Spleen (tissue), 11 donors: ENCODE data around the gene MAB21L3. TPM values are rescaled to one million over a fixed set of nuclear protein-coding genes. Genes with fewer than 3 reads are reported as not detected.

Experiments used
- DNase-seq: peaks from one replicate; pipeline ENCODE4 v3.0.0-alpha.2; 2020
- H3K27ac ChIP-seq, 8 donors: fragments of 200-600 bp; sonication (generic) in 7 of 8; 1 replicate in 4 of 8; 2 replicates in 4 of 8; pipeline versions ENCODE4 v1.5.0 to v1.8.0; 2016 to 2021; ENCODE audit warnings: inconsistent platforms in 4 of 8, mild to moderate bottlenecking in 4 of 8, moderate library complexity in 1 of 8
- H3K27me3 ChIP-seq, 7 donors: fragments of 200-600 bp; sonication (generic) in 6 of 7; replicated peaks in 1 of 7; 1 replicate in 4 of 7; 2 replicates in 3 of 7; pipeline versions ENCODE4 v1.5.0 to v1.8.0; 2016 to 2021; ENCODE audit warnings: inconsistent platforms in 3 of 7, mild to moderate bottlenecking in 1 of 7
- H3K36me3 ChIP-seq, 6 donors: fragments of 200-600 bp; sonication (generic) in 5 of 6; 1 replicate in 4 of 6; 2 replicates in 2 of 6; pipeline versions ENCODE4 v1.5.0 to v1.8.0; 2016 to 2021; ENCODE audit warnings: inconsistent platforms in 2 of 6
- H3K4me1 ChIP-seq, 6 donors: fragments of 200-600 bp; sonication (generic) in 5 of 6; 1 replicate in 3 of 6; 2 replicates in 3 of 6; pipeline versions ENCODE4 v1.5.0 to v1.8.0; 2016 to 2021; ENCODE audit warnings: inconsistent platforms in 3 of 6
- H3K4me3 ChIP-seq, 8 donors: fragments of 200-600 bp; sonication (generic) in 7 of 8; 1 replicate in 4 of 8; 2 replicates in 4 of 8; pipeline versions ENCODE4 v1.5.0 to v1.8.0; 2016 to 2021; ENCODE audit warnings: inconsistent platforms in 4 of 8, mild to moderate bottlenecking in 4 of 8, moderate library complexity in 2 of 8
- H3K9me3 ChIP-seq, 8 donors: fragments of 200-600 bp; sonication (generic) in 7 of 8; 1 replicate in 4 of 8; 2 replicates in 4 of 8; pipeline versions ENCODE4 v1.5.0 to v1.8.0; 2016 to 2021; ENCODE audit warnings: inconsistent platforms in 4 of 8
- CTCF ChIP-seq, 11 experiments: fragments of 200-600 bp in 7 of 11; fragments of 450-650 bp in 4 of 11; sonication (generic) in 4 of 11; IDR thresholded peaks in 8 of 11; conservative IDR thresholded peaks in 3 of 11; 1 replicate in 7 of 11; 2 replicates in 4 of 11; pipeline versions ENCODE4 v1.4.0 to v1.8.0; 2016 to 2021; ENCODE audit warnings: antibody characterized with exemption in 11 of 11, inconsistent platforms in 4 of 11, mild to moderate bottlenecking in 1 of 11
- POLR2A ChIP-seq, 3 donors: fragments of 450-650 bp; IDR thresholded peaks; one replicate each; pipeline ENCODE4 v1.5.1; 2017; ENCODE audit warnings: antibody characterized with exemption in 3 of 3, mild to moderate bottlenecking in 1 of 3
- POLR2AphosphoS5 ChIP-seq, 3 donors: sonication (generic); formaldehyde crosslinking; IDR thresholded peaks; one replicate each; pipeline ENCODE4 v1.5.1; 2017; ENCODE audit warnings: antibody characterized with exemption in 3 of 3
- WGBS, 5 donors: extraction: QIAGEN DNeasy Blood & Tissue Kit in 3 of 5; methylation state at CpG; one replicate each; pipeline versions ENCODE4 v1.1.5 to v1.1.7; 2013 to 2018; 5-methylcytosine and 5-hydroxymethylcytosine counted together
- intact Hi-C: fragments of 100-400 bp; cut with DNase I; formaldehyde crosslinking; loops from one replicate; pipeline ENCODE4 v1.15.0; 2023; ENCODE audit warnings: low total_unique reads
- polyA plus RNA-seq, 3 donors: library from polyadenylated mRNA; stranded (reverse); fragments of 200-250 nt; gene quantifications; one replicate each; pipeline ENCODE4 v1.2.1, GENCODE V29; 2013
- total RNA-seq, 7 donors: library from RNA; depleted of rRNA in 3 of 7; stranded (reverse); fragments of >200 nt in 3 of 7; fragmentation: NEBNext Ultra II Directional in 4 of 7; extraction: Animal tissue kit (Norgen Biotek cat#: 25700) in 4 of 7; gene quantifications; one replicate each; pipeline versions ENCODE4 v1.1.0 to v1.2.1, GENCODE V29; 2016 to 2021
- donor health status: healthy with polysubstance abuse.
- donor health status: DM: no; HTN: no; CAD: no; lungs with moderate emphysema.
- donor health status: DM: no; HTN: no; CAD: no.
- donor health status: Bipolar disorder and iron deficiency.
- donor health status: healthy.
- donor health status: DM: no; HTN: no; CAD: no.
- donor health status: DM: yes; HTN: yes; CAD: no.

The MAB21L3 gene
- total and polyA plus RNA-seq, 10 donors = 0.07 to 2.0 (median 0.89) TPM; not detected in 2

- Histone ChIP-seq H3K27ac (no peak overlapping the region), H3K9me3 (peaks cover 0 to 18% (median 7%) of the 10 kb centered on the region in 8 donors), H3K36me3 (no peaks in the 10 kb centered on the region), H3K4me3 (no peak overlapping the region), H3K27me3 (no peaks in the 10 kb centered on the region), H3K4me1 (peaks cover 0 to 4% (median 3%) of the 10 kb centered on the region in 6 donors)
- TF ChIP-seq CTCF (IDR thresholded peaks at IDR 0.05 in 8 of 11, conservative IDR thresholded peaks at IDR 0.05 in 3 of 11) (no peak), POLR2A (IDR thresholded peaks at IDR 0.05) (no peak), POLR2AphosphoS5 (IDR thresholded peaks at IDR 0.05) (no peak)
- intact Hi-C loops = loop anchor here (10.0 kb wide), 1 partner anchor 208 kb away; no protein-coding TSS in a partner anchor
- 84 to 99% (median 90%) methylated on average over 4 of the region's 4 CpGs for WGBS, 5 donors
- no peak for DNase-seq
Observed at GRCh38 chr1:116157096-116157495, 45.9 kb downstream of the MAB21L3 start.

- no peaks in the 10 kb centered on the region for H3K27me3 ChIP-seq
- no peak for TF ChIP-seq CTCF (IDR thresholded peaks at IDR 0.05 in 8 of 11, conservative IDR thresholded peaks at IDR 0.05 in 3 of 11)
- TF ChIP-seq POLR2A (IDR thresholded peaks at IDR 0.05) = no peak
- no peak for TF ChIP-seq POLR2AphosphoS5 (IDR thresholded peaks at IDR 0.05)
- intact Hi-C loops = loop anchor here (10.0 kb wide), 1 partner anchor 206 kb away; no protein-coding TSS in a partner anchor
- 58 to 77% (median 76%) methylated on average over 1 of the region's 1 CpG for WGBS, 5 donors
- H3K4me1 ChIP-seq = no peaks in the 10 kb centered on the region
- H3K36me3 ChIP-seq = no peaks in the 10 kb centered on the region
- no peak overlapping the region for H3K27ac ChIP-seq
- no peak for DNase-seq
- peaks cover 0 to 18% (median 7%) of the 10 kb centered on the region in 8 donors for H3K9me3 ChIP-seq
- no peak overlapping the region for H3K4me3 ChIP-seq
Observed at GRCh38 chr1:116159177-116159576, 48.0 kb downstream of the MAB21L3 start.

- WGBS, 5 donors = 43 to 65% (median 57%) methylated on average over 1 of the region's 1 CpG
- no peak for TF ChIP-seq POLR2A (IDR thresholded peaks at IDR 0.05)
- TF ChIP-seq CTCF (IDR thresholded peaks at IDR 0.05 in 8 of 11, conservative IDR thresholded peaks at IDR 0.05 in 3 of 11) = no peak
- TF ChIP-seq POLR2AphosphoS5 (IDR thresholded peaks at IDR 0.05) = no peak
- H3K4me3 ChIP-seq = no peak overlapping the region
- H3K27me3 ChIP-seq = no peaks in the 10 kb centered on the region
- H3K9me3 ChIP-seq = peaks cover 0 to 18% (median 7%) of the 10 kb centered on the region in 8 donors
- no peak overlapping the region for H3K27ac ChIP-seq
- intact Hi-C loops = loop anchor here (10.0 kb wide), 1 partner anchor 205 kb away; no protein-coding TSS in a partner anchor
- H3K4me1 ChIP-seq = peaks cover 0 to 2% (median 0%) of the 10 kb centered on the region in 6 donors
- no peak for DNase-seq
- H3K36me3 ChIP-seq = no peaks in the 10 kb centered on the region
Observed at GRCh38 chr1:116159611-116160010, 48.4 kb downstream of the MAB21L3 start.

GRCh38 chr1:116161390-116161789 is 50.2 kb downstream of the MAB21L3 start:
- no peak for DNase-seq
- WGBS, 5 donors = 67 to 84% (median 73%) methylated on average over 2 of the region's 2 CpGs
- Histone ChIP-seq H3K4me1 (peaks cover 0 to 13% (median 3%) of the 10 kb centered on the region in 6 donors), H3K27me3 (no peaks in the 10 kb centered on the region), H3K27ac (no peak overlapping the region), H3K9me3 (peaks cover 0 to 18% (median 7%) of the 10 kb centered on the region in 8 donors), H3K36me3 (no peaks in the 10 kb centered on the region), H3K4me3 (no peak overlapping the region)
- no peak for TF ChIP-seq POLR2A (IDR thresholded peaks at IDR 0.05)
- no peak for TF ChIP-seq POLR2AphosphoS5 (IDR thresholded peaks at IDR 0.05)
- TF ChIP-seq CTCF (IDR thresholded peaks at IDR 0.05 in 8 of 11, conservative IDR thresholded peaks at IDR 0.05 in 3 of 11) = no peak
- intact Hi-C loops = no loop called here
